ENCODE data around the gene OAS2.

OAS2 gene

DNA sequence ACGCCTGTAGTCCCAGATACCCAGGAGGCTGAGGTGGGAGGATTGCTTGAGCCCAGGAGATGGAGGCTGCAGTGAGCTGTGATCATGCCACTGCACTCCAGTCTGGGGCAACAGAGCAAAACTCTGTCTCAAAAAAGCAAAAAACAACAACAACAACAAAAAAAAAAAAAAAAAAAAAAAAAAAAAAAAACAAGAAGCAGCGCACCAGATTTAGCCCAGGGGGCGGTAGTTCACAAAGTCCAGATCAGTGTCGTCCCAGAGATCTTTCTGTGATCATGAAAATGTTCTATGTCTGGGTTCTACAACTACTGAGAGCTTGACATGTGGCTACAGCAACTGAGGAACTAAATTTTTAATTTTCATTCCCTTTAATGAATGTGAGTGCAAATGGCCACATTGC lies 27.4 kb downstream of the OAS2 start:
- TF ChIP-seq, protein P1, sequence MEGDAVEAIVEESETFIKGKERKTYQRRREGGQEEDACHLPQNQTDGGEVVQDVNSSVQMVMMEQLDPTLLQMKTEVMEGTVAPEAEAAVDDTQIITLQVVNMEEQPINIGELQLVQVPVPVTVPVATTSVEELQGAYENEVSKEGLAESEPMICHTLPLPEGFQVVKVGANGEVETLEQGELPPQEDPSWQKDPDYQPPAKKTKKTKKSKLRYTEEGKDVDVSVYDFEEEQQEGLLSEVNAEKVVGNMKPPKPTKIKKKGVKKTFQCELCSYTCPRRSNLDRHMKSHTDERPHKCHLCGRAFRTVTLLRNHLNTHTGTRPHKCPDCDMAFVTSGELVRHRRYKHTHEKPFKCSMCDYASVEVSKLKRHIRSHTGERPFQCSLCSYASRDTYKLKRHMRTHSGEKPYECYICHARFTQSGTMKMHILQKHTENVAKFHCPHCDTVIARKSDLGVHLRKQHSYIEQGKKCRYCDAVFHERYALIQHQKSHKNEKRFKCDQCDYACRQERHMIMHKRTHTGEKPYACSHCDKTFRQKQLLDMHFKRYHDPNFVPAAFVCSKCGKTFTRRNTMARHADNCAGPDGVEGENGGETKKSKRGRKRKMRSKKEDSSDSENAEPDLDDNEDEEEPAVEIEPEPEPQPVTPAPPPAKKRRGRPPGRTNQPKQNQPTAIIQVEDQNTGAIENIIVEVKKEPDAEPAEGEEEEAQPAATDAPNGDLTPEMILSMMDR (conservative IDR thresholded peaks at IDR 0.05; ENCODE audit: low read length) = peak; percentile 39
- peak; percentile 3 for DNase-seq (ENCODE audit: low read depth)

GRCh38 chr12:113006206-113006605 lies 27.9 kb downstream of the OAS2 start:
- DNase-seq (ENCODE audit: low read depth) = no peak
- TF ChIP-seq, protein P1 (conservative IDR thresholded peaks at IDR 0.05; ENCODE audit: low read length) = no peak
- no peak overlapping the region for H3K4me3 ChIP-seq (ENCODE audit: low read length)

More for the DNA sequence above, 27.4 kb downstream of the OAS2 start:
- H3K4me3 ChIP-seq (ENCODE audit: low read length) = no peak overlapping the region

- DNase-seq (ENCODE audit: low read depth) = no peak
- H3K4me3 ChIP-seq (ENCODE audit: low read length) = no peak overlapping the region
Measured at GRCh38 chr12:113006641-113007040, 28.3 kb downstream of the OAS2 start.

DNA sequence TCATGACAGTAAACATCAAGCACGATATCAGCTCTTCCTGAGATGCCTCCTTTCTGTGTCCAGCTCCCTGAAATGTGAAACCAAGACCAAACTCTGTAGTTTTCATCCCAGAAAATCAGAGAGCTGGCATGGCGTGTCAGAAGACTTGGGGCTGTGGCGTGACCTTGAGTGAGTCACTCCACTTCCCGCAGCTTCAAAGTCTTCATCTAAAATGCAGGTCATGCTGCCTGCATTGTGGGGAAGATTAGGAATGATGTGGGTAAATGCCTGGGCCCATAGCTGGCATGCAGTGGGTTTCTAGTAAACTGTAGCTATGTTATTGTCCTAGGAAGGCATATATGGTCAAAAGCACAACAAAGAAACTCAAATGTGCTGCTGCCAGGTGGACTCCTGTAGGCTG lies 28.8 kb downstream of the OAS2 start:
- no peak overlapping the region for H3K4me3 ChIP-seq (ENCODE audit: low read length)
- TF ChIP-seq, protein P1 (conservative IDR thresholded peaks at IDR 0.05; ENCODE audit: low read length) = no peak
- DNase-seq (ENCODE audit: low read depth) = peak; percentile 54

More at GRCh38 chr12:113006641-113007040, 28.3 kb downstream of the OAS2 start:
- TF ChIP-seq, protein P1 (conservative IDR thresholded peaks at IDR 0.05; ENCODE audit: low read length) = no peak

DNA sequence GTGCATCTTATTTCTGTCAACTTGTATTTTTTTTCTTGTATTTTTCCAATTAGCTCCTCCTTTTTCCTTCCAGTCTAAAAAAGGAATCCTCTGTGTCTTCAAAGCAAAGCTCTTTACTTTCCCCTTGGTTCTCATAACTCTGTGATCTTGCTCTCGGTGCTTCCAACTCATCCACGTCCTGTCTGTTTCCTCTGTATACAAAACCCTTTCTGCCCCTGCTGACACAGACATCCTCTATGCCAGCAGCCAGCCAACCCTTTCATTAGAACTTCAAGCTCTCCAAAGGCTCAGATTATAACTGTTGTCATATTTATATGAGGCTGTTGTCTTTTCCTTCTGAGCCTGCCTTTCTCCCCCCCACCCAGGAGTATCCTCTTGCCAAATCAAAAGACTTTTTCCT lies 32.4 kb downstream of the OAS2 start:
- H3K4me3 ChIP-seq (ENCODE audit: low read length) = no peak overlapping the region
- TF ChIP-seq, protein P1 (conservative IDR thresholded peaks at IDR 0.05; ENCODE audit: low read length) = no peak
- DNase-seq (ENCODE audit: low read depth) = no peak

DNA sequence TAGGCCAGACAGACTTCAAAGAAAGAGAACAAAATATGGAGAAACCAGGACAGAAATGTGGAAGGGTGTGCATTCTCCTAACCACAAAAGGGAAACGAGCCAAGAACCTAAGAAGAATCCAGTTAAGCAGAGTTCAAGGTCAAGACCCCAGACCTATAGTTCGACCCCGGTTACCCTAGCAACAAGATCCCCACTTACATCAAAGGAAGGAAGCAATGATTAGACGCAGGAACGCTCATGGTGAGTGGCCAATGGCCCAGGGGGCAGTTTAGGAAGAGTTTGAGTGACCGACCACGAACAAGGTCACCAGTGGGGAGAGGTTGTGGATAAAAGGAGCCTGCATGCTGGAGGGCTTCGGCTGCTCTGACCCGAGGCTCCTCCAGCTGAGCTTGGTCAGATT lies 36.2 kb downstream of the OAS2 start:
- H3K4me3 ChIP-seq (ENCODE audit: low read length) = no peak overlapping the region
- DNase-seq (ENCODE audit: low read depth) = no peak
- TF ChIP-seq, protein P1 (conservative IDR thresholded peaks at IDR 0.05; ENCODE audit: low read length) = no peak

DNA sequence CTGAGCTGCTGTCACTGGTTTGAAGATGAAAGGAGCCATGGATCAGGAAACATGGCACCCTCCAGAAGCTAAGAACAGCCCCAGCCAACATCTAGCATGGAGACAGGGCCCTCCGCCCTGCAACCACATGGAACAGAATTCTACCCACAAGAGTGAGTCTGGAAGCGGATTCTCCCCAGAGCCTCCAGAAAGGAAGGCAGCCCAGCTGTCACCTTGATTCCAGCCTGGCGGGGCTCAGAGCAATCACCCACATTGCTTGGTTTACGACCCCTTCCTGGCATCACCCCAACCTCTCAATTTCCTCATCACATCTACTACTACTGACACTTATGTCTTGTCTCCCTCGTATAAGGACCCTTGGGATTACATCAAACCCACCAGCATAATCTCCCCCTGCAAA lies 38.5 kb downstream of the OAS2 start:
- no peak for DNase-seq (ENCODE audit: low read depth)

More for the DNA sequence above, 38.5 kb downstream of the OAS2 start:
- no peak overlapping the region for H3K4me3 ChIP-seq (ENCODE audit: low read length)
- TF ChIP-seq, protein P1 (conservative IDR thresholded peaks at IDR 0.05; ENCODE audit: low read length) = no peak
